ENCODE results near the gene NAGLU.

GRCh38 chr17:42544874-42545283, 8.8 kb downstream of the NAGLU start:
- TF ChIP-seq CTCF (IDR thresholded peaks at IDR 0.05) (no peak), POLR2A (IDR thresholded peaks at IDR 0.05) (no peak)

All from prostate gland (tissue), 2 donors.